Measurements from ENCODE around the gene MRPS5.
A peak's percentile ranks its signal among the peaks of the same experiment; 100 is the strongest.
"Not testable (repeated sequence)": the region's sequence is repeated elsewhere in the genome, so short reads cannot be mapped to it uniquely, and the experiment has no call there.

The MRPS5 gene

DNA sequence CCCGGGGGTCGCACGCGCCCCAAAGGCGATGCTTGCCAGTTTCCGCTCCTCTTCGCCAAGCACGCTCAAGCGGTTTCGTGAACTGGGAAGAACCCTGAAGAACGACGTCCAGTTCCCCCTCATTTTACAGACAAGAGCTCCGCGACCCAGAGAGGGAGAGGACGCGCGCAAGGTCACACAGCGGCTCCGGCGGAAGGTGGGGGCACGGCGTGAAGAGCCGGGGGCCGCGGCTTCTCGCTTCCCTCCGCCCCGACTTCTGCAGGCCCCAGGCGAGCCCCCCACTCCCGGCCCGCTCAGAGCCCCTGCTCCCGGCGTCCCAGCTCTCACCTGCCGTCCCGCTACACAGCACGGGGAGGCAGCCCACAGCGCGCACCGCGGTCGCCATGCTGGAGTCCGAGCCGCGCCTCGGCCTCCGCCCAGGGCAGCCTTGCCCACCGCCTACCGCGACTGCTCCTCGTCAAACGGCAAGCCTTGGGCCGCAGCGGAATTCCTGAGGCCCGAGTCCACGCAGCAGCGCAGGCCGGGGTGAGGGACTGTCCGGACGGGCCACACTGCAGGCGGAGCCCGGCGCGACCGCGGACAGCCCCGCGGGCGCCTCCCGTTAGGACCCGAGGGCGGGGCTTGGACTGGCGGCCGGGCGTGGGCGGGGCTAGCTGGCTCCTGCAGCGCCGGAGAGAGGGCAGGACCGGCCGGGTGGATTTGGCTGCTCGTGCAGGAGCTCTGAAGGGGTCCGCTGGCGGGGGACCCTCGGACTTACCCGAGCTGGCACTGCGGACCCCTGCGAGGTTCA lies at the start of gene MRPS5:
Gene MRPS5, minus strand, starts transcription at position 402 of the 790 bp plus-strand sequence. Its CDS starts 17 bp downstream, at position 385.
- DNase-seq: peak; percentile 81 to 94

DNA sequence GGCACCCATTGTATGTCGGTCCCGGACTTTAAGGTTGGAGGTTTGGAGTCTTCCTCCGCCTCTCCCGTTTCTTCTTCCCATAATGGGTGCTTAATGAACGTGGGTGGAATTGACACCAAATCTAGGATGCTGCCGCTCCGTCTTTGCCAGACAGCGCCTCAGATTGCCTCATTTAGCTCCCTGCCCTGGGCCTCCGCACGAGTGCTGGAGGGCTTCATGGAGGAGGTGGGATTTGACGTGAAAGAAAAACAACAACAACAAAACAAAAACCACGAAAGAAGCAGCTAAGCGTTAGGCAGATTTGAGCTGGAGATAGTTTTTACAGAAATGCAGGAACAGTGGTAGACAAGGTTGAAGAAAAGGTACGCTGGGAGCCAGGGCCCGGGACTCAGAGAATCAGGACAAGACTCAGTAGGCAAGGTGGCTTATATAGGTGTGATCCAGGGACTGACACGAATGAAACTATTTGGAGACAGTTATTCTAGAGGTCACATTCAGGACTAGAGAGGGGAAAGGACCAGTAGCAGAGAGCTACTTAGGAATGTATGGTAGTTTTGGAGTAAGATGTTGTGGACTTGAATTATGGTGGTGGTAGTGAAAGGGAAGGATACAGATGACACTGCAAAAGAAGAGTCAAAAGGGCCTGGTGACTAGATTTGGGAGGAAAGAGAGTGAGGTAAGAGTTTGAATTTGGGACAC lies 44.6 kb upstream of the MRPS5 start:
- no peak for DNase-seq

DNA sequence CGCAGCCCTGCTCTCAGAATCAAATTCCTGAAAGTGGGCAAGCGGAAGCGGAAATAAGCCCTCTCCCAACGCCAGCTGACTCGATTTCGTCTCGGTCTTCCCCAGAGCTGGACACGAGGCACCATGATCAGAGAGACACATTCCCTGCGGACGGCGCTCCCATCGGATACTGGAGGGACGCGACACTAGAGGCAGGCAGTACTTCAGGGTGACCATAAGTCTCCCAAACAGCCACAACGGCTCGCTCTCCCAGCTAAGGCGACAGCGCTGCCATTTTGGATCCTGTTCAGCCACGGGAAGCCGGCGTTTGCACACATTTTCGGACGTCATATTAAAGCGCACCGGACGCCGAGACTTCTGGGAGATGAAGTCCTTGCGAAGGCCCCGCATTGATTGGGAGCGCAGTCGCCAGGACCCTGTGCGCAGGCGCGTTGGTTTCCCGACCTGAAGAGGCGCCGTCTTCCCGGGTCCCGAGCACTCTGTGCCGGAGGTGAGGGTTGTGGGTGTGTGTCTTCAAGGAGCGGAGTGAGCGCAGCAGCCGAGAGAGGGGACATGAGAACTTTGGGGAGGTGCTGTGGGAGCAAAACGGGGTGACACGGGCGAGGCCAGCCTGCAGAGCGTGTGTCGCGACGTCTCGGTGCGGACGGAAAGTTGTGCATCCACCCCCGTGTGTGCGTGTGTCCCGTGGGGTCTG lies 43.9 kb upstream of the MRPS5 start, which contains the start of gene ZNF2:
Gene ZNF2, plus strand, starts transcription at position 439 of the 694 bp plus-strand sequence. CDS start 10,418 bp downstream, outside the sequence.
- peak; percentile 94 to 97 for DNase-seq

DNA sequence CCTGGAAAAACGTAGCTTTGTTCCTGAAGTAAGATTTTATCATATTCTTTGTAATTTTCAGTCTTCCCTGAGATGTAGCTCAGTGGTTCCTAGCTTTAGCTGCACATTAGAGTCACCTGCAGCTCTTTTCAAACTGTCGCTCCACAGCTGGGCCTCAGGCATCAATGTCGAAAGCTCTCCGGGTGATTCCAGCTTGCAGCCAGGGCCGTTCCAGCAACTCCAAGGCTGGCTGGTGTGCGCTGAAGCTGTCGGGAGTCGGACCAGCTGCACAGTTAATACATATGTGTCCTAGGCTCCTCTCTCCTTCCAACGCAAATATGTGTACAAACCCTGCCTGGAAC lies 43.4 kb upstream of the MRPS5 start:
- peak in 1 of 2 experiments; percentile 27 for DNase-seq

DNA sequence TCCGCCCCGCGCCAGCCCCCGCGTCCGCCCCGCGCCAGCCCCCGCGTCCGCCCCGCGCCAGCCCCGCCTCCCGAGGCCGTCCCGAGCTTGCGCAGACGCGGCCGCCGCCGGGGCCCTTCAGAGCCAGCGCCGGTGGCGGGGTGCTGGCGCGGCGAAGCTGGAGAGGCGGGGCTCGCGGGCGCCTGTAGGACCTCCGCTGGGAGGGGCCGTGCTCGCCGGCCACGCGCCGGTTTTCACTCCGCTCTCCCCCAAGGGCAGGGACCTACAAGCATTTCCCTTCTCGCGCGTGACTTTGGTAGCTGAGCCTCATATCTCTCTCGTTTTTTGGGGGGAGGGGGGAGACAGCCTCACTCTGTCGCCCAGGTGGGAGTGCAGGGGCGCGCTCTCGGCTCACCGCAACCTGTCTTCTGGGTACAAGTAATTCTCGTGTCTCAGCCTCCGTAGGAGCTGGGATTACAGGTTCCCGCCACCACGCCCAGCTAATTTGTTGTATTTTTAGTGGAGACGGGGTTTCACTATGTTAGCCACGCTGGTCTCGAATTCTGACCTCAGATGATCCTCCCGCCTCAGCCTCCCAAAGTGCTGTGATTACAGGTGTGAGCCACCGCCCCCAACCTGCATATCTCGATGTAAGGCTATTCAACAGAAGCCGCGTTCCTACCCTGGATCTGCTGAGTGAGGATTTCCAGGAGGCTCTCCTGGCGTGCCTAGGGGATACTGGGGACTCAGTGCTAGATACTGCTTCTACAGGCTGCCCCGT lies 38.3 kb upstream of the MRPS5 start, which contains the start of gene ZNF514:
Gene ZNF514, minus strand, starts transcription at position 159 of the 760 bp plus-strand sequence. CDS start 6,595 bp downstream, outside the sequence.
- DNase-seq: peak; percentile 68 to 73

GRCh38 chr2:95158891-95159619 lies 37.4 kb upstream of the MRPS5 start:
- DNase-seq: peak in 1 of 2 experiments; percentile 31

DNA sequence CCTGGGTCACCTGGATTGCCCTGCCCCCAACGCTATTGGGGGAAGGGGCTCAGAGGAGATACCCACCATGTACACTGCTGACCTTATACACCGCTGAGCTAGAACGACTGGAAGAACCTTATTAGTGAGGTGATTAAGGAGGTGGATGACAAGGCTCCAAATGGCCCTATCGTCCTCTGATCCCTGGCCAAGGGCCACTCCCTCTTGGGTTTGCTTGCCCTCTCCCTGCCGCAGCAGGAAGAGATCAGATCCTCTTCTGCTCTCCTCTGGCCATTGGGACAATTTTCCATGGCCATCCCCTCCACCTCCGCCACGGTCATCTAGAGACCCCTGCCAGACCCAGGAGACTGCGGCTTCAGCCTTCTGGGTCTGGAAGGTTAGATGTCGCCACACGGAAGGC lies 36.8 kb upstream of the MRPS5 start:
- no peak for DNase-seq

DNA sequence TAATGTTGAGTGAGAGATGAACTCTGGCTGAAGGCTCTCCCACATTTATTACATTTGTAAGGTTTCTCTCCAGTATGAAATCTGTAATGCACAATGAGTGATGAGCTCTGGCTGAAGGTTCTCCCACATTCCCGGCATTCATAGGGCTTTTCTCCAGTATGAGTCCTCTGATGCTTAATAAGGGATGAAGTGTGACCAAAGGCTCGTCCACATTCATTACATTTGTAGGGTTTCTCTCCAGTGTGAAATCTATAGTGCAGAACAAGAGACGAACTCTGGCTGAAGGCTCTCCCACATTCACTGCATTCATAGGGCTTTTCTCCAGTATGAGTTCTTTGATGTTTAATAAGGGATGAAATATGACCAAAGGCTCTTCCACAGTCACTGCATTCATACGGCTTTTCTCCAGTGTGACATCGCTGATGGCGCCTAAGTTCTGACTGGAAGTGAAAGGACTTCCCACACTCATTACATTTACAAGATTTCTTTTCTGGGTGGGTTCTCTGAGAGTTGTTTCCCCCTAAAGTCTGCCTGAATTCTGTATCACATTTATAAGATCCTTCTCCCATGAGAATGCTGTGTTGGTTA lies 27.9 kb upstream of the MRPS5 start:
- no peak for DNase-seq

GRCh38 chr2:95143838-95144237 lies 22.2 kb upstream of the MRPS5 start:
- no peak for DNase-seq

- DNase-seq: no peak
Observed at GRCh38 chr2:95138702-95139101, 17.1 kb upstream of the MRPS5 start.

GRCh38 chr2:95122197-95122551 lies 566 bp upstream of the MRPS5 start:
- DNase-seq: no peak

DNA sequence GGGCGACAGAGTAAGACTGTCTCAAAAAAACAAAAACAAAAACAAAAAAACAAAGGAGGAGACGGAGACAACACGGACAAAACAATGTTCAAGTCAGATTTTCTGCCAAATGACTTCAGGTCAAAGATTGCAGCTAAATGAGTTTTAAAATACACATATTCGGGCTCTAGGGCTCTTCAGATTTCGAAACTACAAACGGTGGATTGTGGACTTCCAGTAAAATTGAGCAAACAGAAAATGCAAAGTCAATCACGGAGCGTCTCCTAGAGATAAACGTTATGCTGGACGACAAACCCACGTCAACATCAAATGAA lies 558 bp downstream of the MRPS5 start:
- no peak for DNase-seq

DNA sequence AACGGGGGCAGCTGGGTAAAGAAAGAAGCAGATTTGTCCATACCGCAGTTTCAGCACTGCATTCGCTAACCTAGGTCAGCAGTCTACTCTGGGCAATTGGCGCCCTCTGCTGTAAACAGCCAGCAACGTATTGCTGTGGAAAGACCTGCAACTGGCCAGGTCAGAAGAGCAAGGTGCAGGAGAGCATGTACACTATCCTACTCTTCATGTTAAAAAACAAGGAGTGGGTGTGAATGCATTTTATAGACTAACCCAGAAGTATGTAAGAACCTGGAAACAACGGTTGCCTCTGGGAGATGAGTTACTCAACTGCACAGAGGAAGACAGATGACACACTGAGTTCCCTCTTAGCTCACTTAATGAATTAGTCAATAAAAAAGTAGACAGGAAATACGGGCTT lies 6.2 kb downstream of the MRPS5 start:
- DNase-seq: peak; percentile 62 to 69

DNA sequence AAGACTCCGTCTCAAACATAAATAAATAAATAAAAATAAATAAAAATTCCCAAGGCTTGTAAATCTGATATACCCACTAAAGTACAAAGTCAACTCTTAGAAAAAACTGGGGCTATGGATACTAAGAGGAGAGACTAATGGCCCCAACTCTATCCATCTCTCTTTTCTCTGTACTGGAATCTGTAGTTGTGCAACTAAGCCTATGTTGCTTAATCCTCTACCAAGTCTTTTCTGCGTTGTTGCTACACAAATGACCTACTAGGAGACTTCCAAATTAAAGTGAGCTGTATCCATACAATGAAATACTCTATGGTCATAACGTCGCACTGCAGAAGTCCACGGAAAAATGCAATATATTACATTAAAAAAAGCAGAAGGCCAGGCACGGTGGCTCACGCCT lies 8.1 kb downstream of the MRPS5 start:
- no peak for DNase-seq

DNA sequence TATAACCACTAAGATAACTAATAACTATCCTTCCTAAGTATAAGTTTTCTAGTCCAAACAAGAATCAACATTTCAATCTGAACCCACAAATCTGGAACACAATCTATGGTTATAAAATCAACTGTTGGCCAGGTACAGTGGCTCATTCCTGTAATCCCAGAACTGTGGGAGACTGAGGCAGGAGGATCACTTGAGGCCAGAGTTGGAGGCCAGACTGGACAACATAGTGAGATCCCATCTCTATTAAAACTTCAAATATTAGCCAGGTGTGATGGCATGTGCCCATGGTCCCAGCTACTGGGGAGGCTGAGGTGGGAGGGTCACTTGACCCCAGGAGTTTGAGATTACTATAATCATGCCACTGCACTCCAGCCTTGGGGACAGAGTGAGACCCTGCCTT lies 11.2 kb downstream of the MRPS5 start:
- no peak for DNase-seq

- DNase-seq: no peak
Observed at GRCh38 chr2:95109260-95109659, 12.3 kb downstream of the MRPS5 start.

DNA sequence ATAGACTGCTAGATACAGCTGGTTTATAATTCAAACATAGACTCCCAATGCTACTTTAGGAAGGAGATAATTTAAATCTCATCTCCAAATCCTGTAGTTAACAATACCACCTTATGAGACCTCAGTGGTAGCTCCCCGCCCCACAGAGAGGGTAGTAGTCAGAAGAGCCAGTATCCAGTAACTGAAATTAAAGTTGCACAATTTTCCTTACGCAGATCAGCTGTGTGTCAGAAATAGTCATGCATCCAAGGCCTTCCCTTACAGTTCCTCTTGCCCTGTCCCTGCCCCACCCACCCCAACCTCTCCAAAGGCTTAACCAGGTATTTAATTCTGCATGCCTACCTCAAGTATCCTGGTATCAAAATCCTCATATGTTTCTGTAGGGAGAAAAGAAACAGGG lies 15.5 kb downstream of the MRPS5 start:
- no peak for DNase-seq

DNA sequence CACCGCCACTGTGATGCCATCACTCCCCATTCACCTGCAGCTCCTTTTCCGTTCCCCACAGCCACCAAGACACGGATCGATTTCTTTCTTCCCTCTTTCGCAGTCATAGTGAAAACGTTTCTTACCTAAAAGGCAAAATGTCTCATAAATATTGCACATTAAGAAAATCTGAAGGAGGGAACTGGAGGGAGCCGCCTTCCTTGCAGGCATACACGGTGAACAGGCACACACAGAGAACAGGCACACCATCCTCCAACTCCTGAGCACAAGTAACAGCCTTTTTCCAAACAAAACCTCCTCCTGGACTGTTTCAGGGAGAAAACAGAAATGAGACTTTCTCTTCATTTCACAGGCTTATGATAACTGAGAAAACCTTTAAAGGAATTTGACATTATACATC lies 17.0 kb downstream of the MRPS5 start:
- DNase-seq: no peak

DNA sequence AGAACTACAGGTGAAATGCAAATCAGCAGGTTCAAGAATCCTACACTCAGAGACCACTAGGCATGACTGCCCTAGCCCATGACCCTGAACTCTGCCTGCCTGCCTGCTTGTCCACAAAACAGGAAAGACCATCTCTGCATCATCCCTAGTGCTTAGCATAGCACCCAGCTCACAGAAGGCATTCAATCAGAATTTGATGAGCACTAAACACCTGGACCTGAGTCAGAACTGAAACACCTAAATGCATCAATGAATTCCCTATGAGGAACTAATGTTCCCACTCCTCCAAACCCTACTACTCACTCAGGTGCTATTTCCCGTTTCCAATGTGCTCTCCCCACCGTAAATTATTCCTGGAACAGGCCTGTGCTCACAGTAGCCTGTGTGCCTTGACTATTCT lies 21.7 kb downstream of the MRPS5 start:
- no peak for DNase-seq

DNA sequence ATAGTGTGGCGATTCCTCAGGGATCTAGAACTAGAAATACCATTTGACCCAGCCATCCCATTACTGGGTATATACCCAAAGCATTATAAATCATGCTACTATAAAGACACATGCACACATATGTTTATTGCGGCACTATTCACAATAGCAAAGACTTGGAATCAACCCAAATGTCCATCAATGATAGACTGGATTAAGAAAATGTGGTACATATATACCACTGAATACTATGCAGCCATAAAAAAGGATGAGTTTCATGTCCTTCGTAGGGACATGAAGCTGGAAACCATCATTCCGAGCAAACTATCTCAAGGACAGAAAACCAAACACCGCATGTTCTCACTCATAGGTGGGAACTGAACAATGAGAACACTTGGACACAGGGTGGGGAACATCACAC lies 23.3 kb downstream of the MRPS5 start:
- DNase-seq: not testable (repeated sequence)

DNA sequence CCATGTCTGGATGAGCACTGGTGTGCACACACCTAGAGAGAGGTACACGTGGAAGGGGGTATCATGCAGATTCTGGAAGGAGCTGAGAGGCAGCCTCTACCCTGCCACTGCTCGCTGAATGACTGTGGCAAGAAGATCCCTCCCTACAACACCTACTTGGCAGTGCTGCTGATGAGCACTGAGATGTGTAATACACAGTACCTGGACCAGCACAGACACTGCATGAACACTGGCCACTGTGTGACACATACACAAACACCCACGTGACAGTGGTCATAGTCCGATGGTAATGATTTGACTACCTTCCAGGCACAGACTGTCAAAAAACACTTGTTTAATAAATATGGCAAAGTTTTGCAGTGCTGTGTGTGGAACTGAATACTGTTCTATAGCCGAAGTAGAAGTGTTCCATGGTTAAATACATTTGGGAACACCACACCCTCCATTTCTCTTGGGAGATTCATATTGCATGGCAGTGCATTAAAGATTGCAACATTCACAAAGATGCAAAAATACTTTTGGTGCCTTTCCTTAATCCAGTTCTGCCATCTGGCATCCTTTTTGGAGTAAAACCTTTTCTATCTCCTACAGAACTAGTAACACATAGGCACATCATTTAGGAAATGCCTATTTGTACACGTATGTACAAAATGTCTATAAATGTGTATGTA lies 29.6 kb downstream of the MRPS5 start:
- DNase-seq: no peak

All from stimulated activated CD4-positive, alpha-beta T cell treated with anti-CD3 and anti-CD28 coated beads, Interleukin-4, amount 100 ng/mL, for 4 hours (primary cell).